RWPE1 (cell line): ENCODE results near the gene CNBD2.
"Not testable (repeated sequence)": the region's sequence is repeated elsewhere in the genome, so short reads cannot be mapped to it uniquely, and the experiment has no call there.

Experiments used
- CTCF ChIA-PET: fragments of 350-600 bp; sonication (Branson Sonifier 250); formaldehyde crosslinking; extraction: SDS; loops from one replicate; lab custom pipeline; 2021; lab: Yijun Ruan, JAX
- POLR2A ChIA-PET: fragments of 400-600 bp; formaldehyde crosslinking; extraction: SDS; loops from one replicate; lab custom pipeline; 2020; ENCODE audit warnings: antibody characterized with exemption; ENCODE audit not compliant: low non-redundant PET; lab: Yijun Ruan, JAX
- DNase-seq: peaks from one replicate; pipeline ENCODE4 v3.0.0; 2012; ENCODE audit warnings: low spot score
- H3K27ac ChIP-seq: fragments of 450-650 bp; 2 replicates; pipeline ENCODE4 v1.5.1; 2017
- CTCF ChIP-seq: fragments of 450-650 bp; conservative IDR thresholded peaks from 2 replicates; pipeline ENCODE4 v1.5.1; 2017; ENCODE audit warnings: low read depth, mild to moderate bottlenecking

Gene CNBD2

GRCh38 chr20:36070451-36070850 is 102.1 kb downstream of the CNBD2 start:
- ChIA-PET CTCF (interaction anchor here (0.9 kb wide), 1 partner anchor 77 kb away, joined by 4 read pairs; no protein-coding TSS in a partner anchor), POLR2A (interaction anchor here (0.6 kb wide), 1 partner anchor 168 kb away, joined by 3 read pairs; no protein-coding TSS in a partner anchor)
- no peak overlapping the region for H3K27ac ChIP-seq
- TF ChIP-seq CTCF = no peak
- DNase-seq = no peak

GRCh38 chr20:36071848-36072247 is 103.5 kb downstream of the CNBD2 start:
- no peak for DNase-seq
- ChIA-PET CTCF (interaction anchor here (0.8 kb wide), 1 partner anchor 15 kb away, joined by 3 read pairs; no protein-coding TSS in a partner anchor), POLR2A (interaction anchor here (0.9 kb wide), 1 partner anchor 20 kb away, joined by 6 read pairs; no protein-coding TSS in a partner anchor)
- no peak for TF ChIP-seq CTCF
- H3K27ac ChIP-seq = no peak overlapping the region

GRCh38 chr20:36074983-36075382 is 106.6 kb downstream of the CNBD2 start:
- H3K27ac ChIP-seq = no peak overlapping the region
- TF ChIP-seq CTCF = no peak
- ChIA-PET POLR2A (interaction anchor here (1.2 kb wide), 1 partner anchor 10 kb away, joined by 4 read pairs; no protein-coding TSS in a partner anchor), CTCF (interaction anchor here (0.9 to 1.0 kb wide), 2 partner anchors 80 to 82 kb away, joined by 4 to 8 read pairs; no protein-coding TSS in a partner anchor)
- no peak for DNase-seq

GRCh38 chr20:36077762-36078161 is 109.4 kb downstream of the CNBD2 start:
- DNase-seq, POLR2A ChIA-PET, H3K27ac ChIP-seq: not testable (repeated sequence)
- CTCF ChIA-PET = interaction anchor here (0.7 to 1.1 kb wide), 2 partner anchors 13 to 50 kb away, joined by 3 read pairs; no protein-coding TSS in a partner anchor

GRCh38 chr20:36079486-36079885 is 111.1 kb downstream of the CNBD2 start:
- ChIA-PET CTCF (interaction anchor here (0.6 to 0.7 kb wide), 2 partner anchors 50 to 360 kb away, joined by 3 read pairs; no protein-coding TSS in a partner anchor), POLR2A (no interaction called here)
- TF ChIP-seq CTCF = no peak
- H3K27ac ChIP-seq = no peak overlapping the region
- DNase-seq = no peak

GRCh38 chr20:36079984-36080383 is 111.6 kb downstream of the CNBD2 start:
- DNase-seq, POLR2A ChIA-PET, H3K27ac ChIP-seq: not testable (repeated sequence)
- CTCF ChIA-PET = interaction anchor here (0.6 to 0.7 kb wide), 2 partner anchors 230 to 360 kb away, joined by 3 to 5 read pairs; no protein-coding TSS in a partner anchor
